ENCODE data around the gene KCNK7. TPM values are rescaled to one million over a fixed set of nuclear protein-coding genes. Genes with fewer than 3 reads are reported as not detected.
A peak's percentile ranks its signal among the peaks of the same experiment; 100 is the strongest.

KCNK7 gene
- total RNA-seq, 1 donor from 2014 or later, result 12.0 TPM

DNA sequence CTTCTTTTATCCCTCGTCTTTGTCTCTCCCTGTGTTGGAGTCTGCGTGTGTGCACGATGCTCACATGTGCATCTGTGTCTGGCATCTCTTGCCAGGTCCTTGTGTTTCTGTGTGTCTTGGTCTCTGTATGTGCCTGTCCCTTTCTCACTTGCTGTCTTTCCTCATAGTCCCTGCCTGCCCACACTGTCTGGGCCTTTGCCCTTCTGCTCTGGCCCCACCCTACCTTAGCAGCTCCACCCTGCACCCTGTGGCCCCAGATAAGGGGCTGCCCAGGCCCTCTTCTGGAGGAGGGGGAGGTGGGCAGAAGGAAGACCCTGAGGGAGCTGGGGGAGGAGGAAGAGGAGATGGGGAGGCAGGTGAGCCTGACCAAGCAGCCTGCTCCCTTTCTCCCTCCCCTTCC lies 16.9 kb downstream of the KCNK7 start:
- Histone ChIP-seq H3K4me1 (peaks cover 49% of the 10 kb centered on the region), H3K9me3 (no peaks in the 10 kb centered on the region), H3K27ac (no peak overlapping the region), H3K4me3 (no peak overlapping the region), H3K27me3 (no peaks in the 10 kb centered on the region), H3K36me3 (peaks cover 3 to 34% of the 10 kb centered on the region in 2 donors)
- TF ChIP-seq POLR2AphosphoS5 (IDR thresholded peaks at IDR 0.05; ENCODE audit: insufficient read depth in 1 of 2, low read depth in 1 of 2) (no peak), POLR2A (IDR thresholded peaks at IDR 0.05) (no peak)
- TF ChIP-seq, protein P1, sequence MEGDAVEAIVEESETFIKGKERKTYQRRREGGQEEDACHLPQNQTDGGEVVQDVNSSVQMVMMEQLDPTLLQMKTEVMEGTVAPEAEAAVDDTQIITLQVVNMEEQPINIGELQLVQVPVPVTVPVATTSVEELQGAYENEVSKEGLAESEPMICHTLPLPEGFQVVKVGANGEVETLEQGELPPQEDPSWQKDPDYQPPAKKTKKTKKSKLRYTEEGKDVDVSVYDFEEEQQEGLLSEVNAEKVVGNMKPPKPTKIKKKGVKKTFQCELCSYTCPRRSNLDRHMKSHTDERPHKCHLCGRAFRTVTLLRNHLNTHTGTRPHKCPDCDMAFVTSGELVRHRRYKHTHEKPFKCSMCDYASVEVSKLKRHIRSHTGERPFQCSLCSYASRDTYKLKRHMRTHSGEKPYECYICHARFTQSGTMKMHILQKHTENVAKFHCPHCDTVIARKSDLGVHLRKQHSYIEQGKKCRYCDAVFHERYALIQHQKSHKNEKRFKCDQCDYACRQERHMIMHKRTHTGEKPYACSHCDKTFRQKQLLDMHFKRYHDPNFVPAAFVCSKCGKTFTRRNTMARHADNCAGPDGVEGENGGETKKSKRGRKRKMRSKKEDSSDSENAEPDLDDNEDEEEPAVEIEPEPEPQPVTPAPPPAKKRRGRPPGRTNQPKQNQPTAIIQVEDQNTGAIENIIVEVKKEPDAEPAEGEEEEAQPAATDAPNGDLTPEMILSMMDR (IDR thresholded peaks at IDR 0.05), result no peak
- DNase-seq (ENCODE audit: extremely low spot score in 2 of 2), result no peak
- intact Hi-C loops (cut with DNase I), result no loop called here

DNA sequence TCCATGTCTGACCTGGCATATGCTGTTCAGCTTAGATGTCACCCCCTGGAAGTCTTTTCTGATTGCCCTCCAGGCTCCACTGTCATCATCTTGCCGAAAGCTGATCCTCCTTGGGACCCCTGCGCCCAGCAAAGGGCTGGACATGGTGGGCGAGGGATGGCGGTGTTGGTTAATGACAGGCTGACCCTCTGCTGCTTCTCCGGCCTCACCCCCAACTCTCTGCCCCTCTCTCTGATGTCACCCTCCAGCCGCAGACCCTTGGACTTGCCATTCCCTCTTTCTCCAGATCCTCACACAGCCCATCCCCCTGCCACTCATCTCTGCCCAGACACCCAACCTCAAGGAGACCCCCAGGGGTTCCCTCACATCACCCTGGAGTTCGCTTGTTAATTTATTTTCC lies 17.5 kb downstream of the KCNK7 start:
- Histone ChIP-seq H3K9me3 (no peaks in the 10 kb centered on the region), H3K4me1 (peaks cover 55% of the 10 kb centered on the region), H3K36me3 (peaks cover 3 to 32% of the 10 kb centered on the region in 2 donors), H3K27ac (peak overlapping the region; percentile 93), H3K27me3 (no peaks in the 10 kb centered on the region), H3K4me3 (peak overlapping the region; percentile 81 to 98)
- TF ChIP-seq, protein P1 (IDR thresholded peaks at IDR 0.05), result no peak
- TF ChIP-seq POLR2A (IDR thresholded peaks at IDR 0.05) (no peak), POLR2AphosphoS5 (IDR thresholded peaks at IDR 0.05; ENCODE audit: insufficient read depth in 1 of 2, low read depth in 1 of 2) (no peak)
- intact Hi-C loops (cut with DNase I), result no loop called here
- no peak for DNase-seq (ENCODE audit: extremely low spot score in 2 of 2)

DNA sequence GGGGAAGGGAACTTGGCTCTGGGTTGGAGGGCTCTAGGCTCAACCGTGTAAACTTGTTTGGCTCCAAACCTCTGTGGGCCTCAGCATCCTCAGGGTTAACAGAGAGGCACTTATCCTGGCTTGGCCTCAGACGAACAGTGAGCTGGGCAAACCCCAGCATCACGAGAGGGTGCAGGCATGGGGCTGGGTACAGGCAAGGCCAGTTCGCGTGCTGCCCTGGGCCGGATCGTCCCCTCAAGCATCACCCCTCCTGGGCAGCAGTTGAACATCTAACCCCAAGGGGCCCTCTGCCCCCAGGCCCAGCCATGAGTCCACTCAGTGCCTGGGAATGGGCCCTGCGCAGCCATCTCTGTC lies 17.9 kb downstream of the KCNK7 start:
- no peak for DNase-seq (ENCODE audit: extremely low spot score in 2 of 2)
- Histone ChIP-seq H3K9me3 (no peaks in the 10 kb centered on the region), H3K27ac (peak overlapping the region; percentile 93), H3K36me3 (peaks cover 3 to 32% of the 10 kb centered on the region in 2 donors), H3K4me1 (peaks cover 58% of the 10 kb centered on the region), H3K4me3 (peak overlapping the region; percentile 81 to 98), H3K27me3 (no peaks in the 10 kb centered on the region)
- intact Hi-C loops (cut with DNase I), result no loop called here
- no peak for TF ChIP-seq POLR2A (IDR thresholded peaks at IDR 0.05)
- TF ChIP-seq, protein P1 (IDR thresholded peaks at IDR 0.05), result no peak

DNA sequence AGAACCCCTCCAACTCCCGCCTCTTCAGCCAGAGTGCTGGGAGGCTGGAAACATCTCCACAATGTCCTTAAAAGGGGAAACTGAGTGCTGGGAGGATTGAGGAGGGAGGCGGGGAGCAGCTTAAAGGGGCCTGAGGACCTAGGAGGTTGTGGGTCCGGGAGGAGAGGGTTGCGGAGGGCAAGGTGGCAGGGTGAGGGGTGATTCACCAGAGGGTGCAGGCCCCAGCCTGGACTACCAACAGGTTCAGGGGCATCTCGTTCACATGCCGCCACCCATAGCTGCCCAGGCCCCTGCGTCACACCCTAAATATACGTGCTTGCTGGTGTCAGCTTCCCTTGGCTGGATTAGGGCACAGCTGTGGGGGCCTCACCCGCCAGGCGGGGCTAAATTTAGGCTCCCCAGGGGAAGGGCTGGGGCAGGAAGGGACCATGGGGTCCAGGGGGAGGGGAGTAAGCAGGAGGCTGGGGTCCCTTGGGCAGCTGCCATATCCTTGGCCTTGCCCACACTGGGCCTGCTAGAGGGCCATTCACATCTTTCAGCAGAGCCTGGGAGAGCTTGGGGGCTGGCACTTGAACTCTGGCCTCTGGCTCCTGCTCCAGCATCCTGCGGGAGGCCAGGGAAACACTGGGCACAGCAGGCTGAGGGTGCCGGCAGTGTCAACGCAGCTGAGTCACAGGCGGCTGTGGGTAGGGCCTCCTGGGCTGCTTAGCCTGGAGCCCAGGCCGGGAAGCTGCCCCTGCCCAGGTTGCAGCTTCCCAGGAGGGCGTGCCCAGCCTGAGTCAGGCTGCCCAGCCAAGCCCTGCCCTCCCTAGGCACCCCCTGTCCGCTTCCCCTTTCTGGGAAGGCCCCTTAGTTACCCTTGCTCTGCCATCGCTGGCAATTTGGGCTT lies 18.5 kb downstream of the KCNK7 start:
- no peak for DNase-seq (ENCODE audit: extremely low spot score in 2 of 2)
- intact Hi-C loops (cut with DNase I), result no loop called here

More for the DNA sequence above, 18.5 kb downstream of the KCNK7 start:
- peak; percentile 38 to 73 for TF ChIP-seq POLR2AphosphoS5 (IDR thresholded peaks at IDR 0.05; ENCODE audit: insufficient read depth in 1 of 2, low read depth in 1 of 2)
- TF ChIP-seq, protein P1 (IDR thresholded peaks at IDR 0.05), result no peak
- TF ChIP-seq POLR2A (IDR thresholded peaks at IDR 0.05), result no peak
- Histone ChIP-seq H3K4me3 (peak overlapping the region; percentile 81 to 98), H3K36me3 (peaks cover 3 to 29% of the 10 kb centered on the region in 2 donors), H3K27ac (peak overlapping the region; percentile 93), H3K27me3 (no peaks in the 10 kb centered on the region), H3K9me3 (no peaks in the 10 kb centered on the region), H3K4me1 (peaks cover 59% of the 10 kb centered on the region)
